ENCODE measurements around the gene FBXL7. TPM values are rescaled to one million over a fixed set of nuclear protein-coding genes. Genes with fewer than 3 reads are reported as not detected.

The FBXL7 gene
- total and polyA plus RNA-seq, 4 donors, result 0.24 to 1.4 (median 1.2) TPM

DNA sequence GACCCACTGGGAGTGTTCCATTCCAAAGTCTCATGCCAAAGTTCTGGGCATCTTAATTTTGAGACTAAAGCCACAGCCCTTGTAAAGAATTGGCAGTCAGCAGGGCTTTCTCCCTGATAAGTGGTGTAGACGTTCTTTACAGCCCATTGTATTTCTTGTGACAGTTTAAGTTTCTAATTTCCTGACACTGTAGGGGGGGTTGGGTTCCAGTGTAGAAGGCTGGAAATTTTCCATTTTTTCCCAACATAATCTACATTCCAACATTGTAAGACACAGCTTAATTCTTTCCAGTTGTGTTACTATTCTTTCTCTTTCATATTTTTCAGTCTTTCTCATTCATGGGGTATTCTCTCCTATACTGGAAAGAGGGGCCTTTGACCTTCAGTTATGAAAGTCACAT is 121.1 kb downstream of the FBXL7 start:
- H3K27ac ChIP-seq (ENCODE audit: low read depth in 1 of 2, low read length in 2 of 2), result no peak overlapping the region

More for the DNA sequence above, 121.1 kb downstream of the FBXL7 start:
- no peaks in the 10 kb centered on the region for H3K27me3 ChIP-seq (ENCODE audit: control insufficient read depth in 4 of 4, insufficient read depth in 4 of 4, low read length in 3 of 4)
- 61% methylated on average over 1 of the region's 1 CpG for WGBS
- no peaks in the 10 kb centered on the region for H3K4me1 ChIP-seq (ENCODE audit: control insufficient read depth in 4 of 4, insufficient read depth in 4 of 4, low read length in 3 of 4)
- H3K9ac ChIP-seq (ENCODE audit: low read depth in 1 of 2, low read length in 2 of 2), result no peak overlapping the region
- H3K9me3 ChIP-seq (ENCODE audit: control insufficient read depth in 4 of 4, low read length in 3 of 4), result no peaks in the 10 kb centered on the region
- no peak for TF ChIP-seq GABPA (IDR thresholded peaks at IDR 0.05 in 1 of 2, conservative IDR thresholded peaks at IDR 0.05 in 1 of 2)
- TF ChIP-seq HNF4A (conservative IDR thresholded peaks at IDR 0.05), result no peak
- TF ChIP-seq EGR1 (IDR thresholded peaks at IDR 0.05; ENCODE audit: low read depth in 2 of 2), result no peak
- no peak for TF ChIP-seq MAX (IDR thresholded peaks at IDR 0.05)
- no peak for TF ChIP-seq SP1 (IDR thresholded peaks at IDR 0.05)
- no peak for TF ChIP-seq FOXA1 (IDR thresholded peaks at IDR 0.05)
- TF ChIP-seq RXRA (IDR thresholded peaks at IDR 0.05), result no peak
- TF ChIP-seq, protein P1, sequence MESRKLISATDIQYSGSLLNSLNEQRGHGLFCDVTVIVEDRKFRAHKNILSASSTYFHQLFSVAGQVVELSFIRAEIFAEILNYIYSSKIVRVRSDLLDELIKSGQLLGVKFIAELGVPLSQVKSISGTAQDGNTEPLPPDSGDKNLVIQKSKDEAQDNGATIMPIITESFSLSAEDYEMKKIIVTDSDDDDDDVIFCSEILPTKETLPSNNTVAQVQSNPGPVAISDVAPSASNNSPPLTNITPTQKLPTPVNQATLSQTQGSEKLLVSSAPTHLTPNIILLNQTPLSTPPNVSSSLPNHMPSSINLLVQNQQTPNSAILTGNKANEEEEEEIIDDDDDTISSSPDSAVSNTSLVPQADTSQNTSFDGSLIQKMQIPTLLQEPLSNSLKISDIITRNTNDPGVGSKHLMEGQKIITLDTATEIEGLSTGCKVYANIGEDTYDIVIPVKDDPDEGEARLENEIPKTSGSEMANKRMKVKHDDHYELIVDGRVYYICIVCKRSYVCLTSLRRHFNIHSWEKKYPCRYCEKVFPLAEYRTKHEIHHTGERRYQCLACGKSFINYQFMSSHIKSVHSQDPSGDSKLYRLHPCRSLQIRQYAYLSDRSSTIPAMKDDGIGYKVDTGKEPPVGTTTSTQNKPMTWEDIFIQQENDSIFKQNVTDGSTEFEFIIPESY (IDR thresholded peaks at IDR 0.05), result no peak
- no peak for TF ChIP-seq ATF3 (IDR thresholded peaks at IDR 0.05)
- TF ChIP-seq, protein P2, sequence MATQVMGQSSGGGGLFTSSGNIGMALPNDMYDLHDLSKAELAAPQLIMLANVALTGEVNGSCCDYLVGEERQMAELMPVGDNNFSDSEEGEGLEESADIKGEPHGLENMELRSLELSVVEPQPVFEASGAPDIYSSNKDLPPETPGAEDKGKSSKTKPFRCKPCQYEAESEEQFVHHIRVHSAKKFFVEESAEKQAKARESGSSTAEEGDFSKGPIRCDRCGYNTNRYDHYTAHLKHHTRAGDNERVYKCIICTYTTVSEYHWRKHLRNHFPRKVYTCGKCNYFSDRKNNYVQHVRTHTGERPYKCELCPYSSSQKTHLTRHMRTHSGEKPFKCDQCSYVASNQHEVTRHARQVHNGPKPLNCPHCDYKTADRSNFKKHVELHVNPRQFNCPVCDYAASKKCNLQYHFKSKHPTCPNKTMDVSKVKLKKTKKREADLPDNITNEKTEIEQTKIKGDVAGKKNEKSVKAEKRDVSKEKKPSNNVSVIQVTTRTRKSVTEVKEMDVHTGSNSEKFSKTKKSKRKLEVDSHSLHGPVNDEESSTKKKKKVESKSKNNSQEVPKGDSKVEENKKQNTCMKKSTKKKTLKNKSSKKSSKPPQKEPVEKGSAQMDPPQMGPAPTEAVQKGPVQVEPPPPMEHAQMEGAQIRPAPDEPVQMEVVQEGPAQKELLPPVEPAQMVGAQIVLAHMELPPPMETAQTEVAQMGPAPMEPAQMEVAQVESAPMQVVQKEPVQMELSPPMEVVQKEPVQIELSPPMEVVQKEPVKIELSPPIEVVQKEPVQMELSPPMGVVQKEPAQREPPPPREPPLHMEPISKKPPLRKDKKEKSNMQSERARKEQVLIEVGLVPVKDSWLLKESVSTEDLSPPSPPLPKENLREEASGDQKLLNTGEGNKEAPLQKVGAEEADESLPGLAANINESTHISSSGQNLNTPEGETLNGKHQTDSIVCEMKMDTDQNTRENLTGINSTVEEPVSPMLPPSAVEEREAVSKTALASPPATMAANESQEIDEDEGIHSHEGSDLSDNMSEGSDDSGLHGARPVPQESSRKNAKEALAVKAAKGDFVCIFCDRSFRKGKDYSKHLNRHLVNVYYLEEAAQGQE (IDR thresholded peaks at IDR 0.05), result no peak
- no peak for TF ChIP-seq CTCF (IDR thresholded peaks at IDR 0.05; ENCODE audit: low read depth, low read length, missing input control)
- TF ChIP-seq JUND (IDR thresholded peaks at IDR 0.05), result no peak
- TF ChIP-seq HNF4G (IDR thresholded peaks at IDR 0.05), result no peak
- TF ChIP-seq NR2F2 (IDR thresholded peaks at IDR 0.05), result no peak
- TF ChIP-seq FOXA2 (IDR thresholded peaks at IDR 0.05), result no peak
- TF ChIP-seq YY1 (IDR thresholded peaks at IDR 0.05), result no peak
- no peaks in the 10 kb centered on the region for H3K36me3 ChIP-seq (ENCODE audit: control insufficient read depth in 4 of 4, insufficient read depth in 3 of 4, low read depth in 1 of 4, low read length in 3 of 4)
- no peak for DNase-seq (ENCODE audit: low spot score)
- no peak overlapping the region for H3K4me3 ChIP-seq (ENCODE audit: low read depth in 1 of 3, low read length in 3 of 3)

Measured in liver (tissue), 9 donors.